ENCODE data around the gene DPP6.

DPP6 gene

GRCh38 chr7:154592388-154592787 is 540.2 kb downstream of the DPP6 start:
- DNase-seq (ENCODE audit: low read depth), result no peak

- no peak for DNase-seq (ENCODE audit: low read depth)
These were observed 546.2 kb downstream of the DPP6 start for GRCh38 chr7:154598396-154598795.

GRCh38 chr7:154598864-154599263 is 546.7 kb downstream of the DPP6 start:
- no peak for DNase-seq (ENCODE audit: low read depth)

GRCh38 chr7:154610903-154611302 is 558.7 kb downstream of the DPP6 start:
- DNase-seq (ENCODE audit: low read depth), result no peak

GRCh38 chr7:154613811-154614210 is 561.6 kb downstream of the DPP6 start:
- no peak for DNase-seq (ENCODE audit: low read depth)

- no peak for DNase-seq (ENCODE audit: low read depth)
These were observed 568.0 kb downstream of the DPP6 start for GRCh38 chr7:154620141-154620755.

GRCh38 chr7:154623399-154623798 is 571.2 kb downstream of the DPP6 start:
- DNase-seq (ENCODE audit: low read depth), result no peak

GRCh38 chr7:154627646-154628290 is 575.6 kb downstream of the DPP6 start:
- no peak for DNase-seq (ENCODE audit: low read depth)

- no peak for DNase-seq (ENCODE audit: low read depth)
These were observed 576.4 kb downstream of the DPP6 start for GRCh38 chr7:154628556-154628955.

GRCh38 chr7:154631162-154631561 is 579.0 kb downstream of the DPP6 start:
- DNase-seq (ENCODE audit: low read depth), result no peak

- no peak for DNase-seq (ENCODE audit: low read depth)
These were observed 581.4 kb downstream of the DPP6 start for GRCh38 chr7:154633641-154634040.

GRCh38 chr7:154638286-154638685 is 586.1 kb downstream of the DPP6 start:
- DNase-seq (ENCODE audit: low read depth), result no peak

- no peak for DNase-seq (ENCODE audit: low read depth)
These were observed 588.2 kb downstream of the DPP6 start for GRCh38 chr7:154640266-154640865.

GRCh38 chr7:154640917-154641316 is 588.7 kb downstream of the DPP6 start:
- DNase-seq (ENCODE audit: low read depth), result no peak

GRCh38 chr7:154644366-154644765 is 592.2 kb downstream of the DPP6 start:
- no peak for DNase-seq (ENCODE audit: low read depth)

- no peak for DNase-seq (ENCODE audit: low read depth)
These were observed 594.2 kb downstream of the DPP6 start for GRCh38 chr7:154646126-154647013.

GRCh38 chr7:154647625-154648024 is 595.4 kb downstream of the DPP6 start:
- no peak for DNase-seq (ENCODE audit: low read depth)

GRCh38 chr7:154649015-154649414 is 596.8 kb downstream of the DPP6 start:
- DNase-seq (ENCODE audit: low read depth), result no peak

GRCh38 chr7:154649434-154649833 is 597.2 kb downstream of the DPP6 start:
- no peak for DNase-seq (ENCODE audit: low read depth)

GRCh38 chr7:154650275-154650674 is 598.1 kb downstream of the DPP6 start:
- no peak for DNase-seq (ENCODE audit: low read depth)

GRCh38 chr7:154651501-154651900 is 599.3 kb downstream of the DPP6 start:
- DNase-seq (ENCODE audit: low read depth), result no peak

- DNase-seq (ENCODE audit: low read depth), result no peak
These were observed 600.4 kb downstream of the DPP6 start for GRCh38 chr7:154652564-154652963.

- DNase-seq (ENCODE audit: low read depth), result no peak
These were observed 601.1 kb downstream of the DPP6 start for GRCh38 chr7:154653281-154653680.

Measured in activated T-helper 9 cell treated with anti-CD3 and anti-CD28 coated beads, Interleukin-2, amount 50 U/mL, for 16 hours (primary cell).